Measurements from ENCODE around the gene DLGAP3.
A peak's percentile ranks its signal among the peaks of the same experiment; 100 is the strongest.

Gene DLGAP3

GRCh38 chr1:34868230-34869049 is 61.0 kb downstream of the DLGAP3 start:
- Histone ChIP-seq H3K36me3 (ENCODE audit: insufficient read depth, low read length) (no peaks in the 10 kb centered on the region), H3K4me3 (ENCODE audit: low read depth in 1 of 2, low read length in 2 of 2) (no peak overlapping the region), H3K27me3 (ENCODE audit: insufficient read depth, low read length, poor library complexity) (peaks cover 33% of the 10 kb centered on the region), H3K9ac (ENCODE audit: low read depth, low read length) (no peak overlapping the region), H3K27ac (ENCODE audit: low read length) (no peak overlapping the region), H3K9me3 (ENCODE audit: insufficient read depth, low read length, severe bottlenecking) (no peaks in the 10 kb centered on the region), H3K79me2 (ENCODE audit: insufficient read depth, low read length) (no peaks in the 10 kb centered on the region), H3K4me1 (ENCODE audit: insufficient read depth, low read length) (peaks cover 10% of the 10 kb centered on the region), H2AFZ (ENCODE audit: low read depth, low read length) (no peak overlapping the region), H4K20me1 (ENCODE audit: insufficient read depth, low read length) (no peaks in the 10 kb centered on the region), H3K4me2 (ENCODE audit: insufficient read depth, low read length) (no peak overlapping the region)
- DNase-seq = no peak
- TF ChIP-seq CTCF (IDR thresholded peaks at IDR 0.05; ENCODE audit: borderline replicate concordance, extremely low read depth, low read length, poor library complexity, severe bottlenecking) (no peak), EZH2 (IDR thresholded peaks at IDR 0.05; ENCODE audit: borderline replicate concordance, low read depth, low read length, severe bottlenecking) (no peak)
- no peak for ATAC-seq (ENCODE audit: insufficient read depth, low read depth)

GRCh38 chr1:34867415-34867814 is 62.0 kb downstream of the DLGAP3 start:
- Histone ChIP-seq H3K27ac (ENCODE audit: low read length) (no peak overlapping the region), H3K9ac (ENCODE audit: low read depth, low read length) (no peak overlapping the region), H2AFZ (ENCODE audit: low read depth, low read length) (no peak overlapping the region), H3K4me2 (ENCODE audit: insufficient read depth, low read length) (no peak overlapping the region), H3K79me2 (ENCODE audit: insufficient read depth, low read length) (no peaks in the 10 kb centered on the region), H3K4me3 (ENCODE audit: low read depth in 1 of 2, low read length in 2 of 2) (no peak overlapping the region), H3K36me3 (ENCODE audit: insufficient read depth, low read length) (no peaks in the 10 kb centered on the region), H4K20me1 (ENCODE audit: insufficient read depth, low read length) (no peaks in the 10 kb centered on the region), H3K27me3 (ENCODE audit: insufficient read depth, low read length, poor library complexity) (peaks cover 25% of the 10 kb centered on the region), H3K9me3 (ENCODE audit: insufficient read depth, low read length, severe bottlenecking) (no peaks in the 10 kb centered on the region), H3K4me1 (ENCODE audit: insufficient read depth, low read length) (peaks cover 10% of the 10 kb centered on the region)
- TF ChIP-seq CTCF (IDR thresholded peaks at IDR 0.05; ENCODE audit: borderline replicate concordance, extremely low read depth, low read length, poor library complexity, severe bottlenecking) = no peak
- TF ChIP-seq EZH2 (IDR thresholded peaks at IDR 0.05; ENCODE audit: borderline replicate concordance, low read depth, low read length, severe bottlenecking) = no peak
- ATAC-seq (ENCODE audit: insufficient read depth, low read depth) = no peak
- DNase-seq = no peak

GRCh38 chr1:34866762-34867109 is 62.7 kb downstream of the DLGAP3 start:
- Histone ChIP-seq H2AFZ (ENCODE audit: low read depth, low read length) (peak overlapping the region; percentile 81), H4K20me1 (ENCODE audit: insufficient read depth, low read length) (no peaks in the 10 kb centered on the region)

More at GRCh38 chr1:34866762-34867109, 62.7 kb downstream of the DLGAP3 start:
- Histone ChIP-seq H3K36me3 (ENCODE audit: insufficient read depth, low read length) (no peaks in the 10 kb centered on the region), H3K27ac (ENCODE audit: low read length) (no peak overlapping the region), H3K4me1 (ENCODE audit: insufficient read depth, low read length) (peaks cover 10% of the 10 kb centered on the region), H3K9me3 (ENCODE audit: insufficient read depth, low read length, severe bottlenecking) (no peaks in the 10 kb centered on the region), H3K9ac (ENCODE audit: low read depth, low read length) (peak overlapping the region; percentile 31; the same call in 1 of the 2 replicates), H3K4me2 (ENCODE audit: insufficient read depth, low read length) (peak overlapping the region; percentile 67), H3K4me3 (ENCODE audit: low read depth in 1 of 2, low read length in 2 of 2) (peak overlapping the region in 1 of 2 experiments; percentile 53; a peak in 1 of 4 replicates), H3K27me3 (ENCODE audit: insufficient read depth, low read length, poor library complexity) (peaks cover 18% of the 10 kb centered on the region), H3K79me2 (ENCODE audit: insufficient read depth, low read length) (no peaks in the 10 kb centered on the region)
- no peak for ATAC-seq (ENCODE audit: insufficient read depth, low read depth)
- TF ChIP-seq EZH2 (IDR thresholded peaks at IDR 0.05; ENCODE audit: borderline replicate concordance, low read depth, low read length, severe bottlenecking) (no peak), CTCF (IDR thresholded peaks at IDR 0.05; ENCODE audit: borderline replicate concordance, extremely low read depth, low read length, poor library complexity, severe bottlenecking) (no peak)
- DNase-seq = no peak
